ENCODE measurements around the gene SMC5. TPM values are rescaled to one million over a fixed set of nuclear protein-coding genes. Genes with fewer than 3 reads are reported as not detected.

SMC5 gene
- total RNA-seq, 1 donor from 2014 or later = 29.7 TPM

DNA sequence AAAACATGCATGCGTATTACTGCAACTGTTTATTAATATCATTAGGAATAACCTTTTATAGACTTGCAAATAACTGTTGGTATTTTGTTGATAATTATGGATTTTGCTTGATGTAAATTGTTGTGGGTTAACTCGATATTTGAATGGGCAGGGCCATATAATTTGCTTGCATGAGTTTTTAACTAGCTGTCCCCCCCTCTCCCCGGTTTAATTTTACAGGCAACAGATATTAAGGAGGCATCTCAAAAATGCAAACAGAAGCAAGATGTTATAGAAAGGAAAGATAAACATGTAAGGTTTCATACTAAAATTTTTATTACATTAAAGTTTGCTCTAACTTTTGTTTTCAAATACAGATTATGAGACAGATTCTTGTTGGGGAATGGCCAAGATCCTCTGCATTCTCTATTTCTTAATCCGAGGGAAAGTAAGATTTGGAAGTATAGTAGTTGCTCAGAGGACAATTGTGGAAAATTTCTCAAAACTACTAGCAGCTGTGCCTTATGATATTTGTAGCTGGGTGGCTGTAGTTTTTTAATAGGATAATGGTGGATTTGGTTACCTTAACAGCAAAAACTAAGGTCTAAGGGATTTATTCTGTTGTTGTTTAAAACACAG, 27.3 kb downstream of the SMC5 start:
- Histone ChIP-seq H3K9me3 (no peaks in the 10 kb centered on the region), H3K27me3 (no peaks in the 10 kb centered on the region), H3K27ac (no peak overlapping the region), H3K4me1 (peaks cover 29% of the 10 kb centered on the region), H3K4me3 (no peak overlapping the region), H3K36me3 (peaks cover 0 to 19% of the 10 kb centered on the region in 2 donors)
- TF ChIP-seq POLR2AphosphoS5 (IDR thresholded peaks at IDR 0.05; ENCODE audit: insufficient read depth in 1 of 2, low read depth in 1 of 2) = no peak
- TF ChIP-seq POLR2A (IDR thresholded peaks at IDR 0.05) = no peak
- TF ChIP-seq, protein P1, sequence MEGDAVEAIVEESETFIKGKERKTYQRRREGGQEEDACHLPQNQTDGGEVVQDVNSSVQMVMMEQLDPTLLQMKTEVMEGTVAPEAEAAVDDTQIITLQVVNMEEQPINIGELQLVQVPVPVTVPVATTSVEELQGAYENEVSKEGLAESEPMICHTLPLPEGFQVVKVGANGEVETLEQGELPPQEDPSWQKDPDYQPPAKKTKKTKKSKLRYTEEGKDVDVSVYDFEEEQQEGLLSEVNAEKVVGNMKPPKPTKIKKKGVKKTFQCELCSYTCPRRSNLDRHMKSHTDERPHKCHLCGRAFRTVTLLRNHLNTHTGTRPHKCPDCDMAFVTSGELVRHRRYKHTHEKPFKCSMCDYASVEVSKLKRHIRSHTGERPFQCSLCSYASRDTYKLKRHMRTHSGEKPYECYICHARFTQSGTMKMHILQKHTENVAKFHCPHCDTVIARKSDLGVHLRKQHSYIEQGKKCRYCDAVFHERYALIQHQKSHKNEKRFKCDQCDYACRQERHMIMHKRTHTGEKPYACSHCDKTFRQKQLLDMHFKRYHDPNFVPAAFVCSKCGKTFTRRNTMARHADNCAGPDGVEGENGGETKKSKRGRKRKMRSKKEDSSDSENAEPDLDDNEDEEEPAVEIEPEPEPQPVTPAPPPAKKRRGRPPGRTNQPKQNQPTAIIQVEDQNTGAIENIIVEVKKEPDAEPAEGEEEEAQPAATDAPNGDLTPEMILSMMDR (IDR thresholded peaks at IDR 0.05) = no peak
- intact Hi-C loops (cut with DNase I) = no loop called here
- no peak for DNase-seq (ENCODE audit: extremely low spot score in 2 of 2)

GRCh38 chr9:70290626-70291025, 31.8 kb downstream of the SMC5 start:
- Histone ChIP-seq H3K4me3 (no peak overlapping the region), H3K9me3 (peaks cover 15% of the 10 kb centered on the region), H3K27ac (no peak overlapping the region), H3K4me1 (peaks cover 9% of the 10 kb centered on the region), H3K27me3 (no peaks in the 10 kb centered on the region), H3K36me3 (peaks cover 0 to 25% of the 10 kb centered on the region in 2 donors)
- TF ChIP-seq, protein P1 (IDR thresholded peaks at IDR 0.05) = no peak
- TF ChIP-seq POLR2AphosphoS5 (IDR thresholded peaks at IDR 0.05; ENCODE audit: insufficient read depth in 1 of 2, low read depth in 1 of 2) (no peak), POLR2A (IDR thresholded peaks at IDR 0.05) (no peak)
- intact Hi-C loops (cut with DNase I) = no loop called here
- DNase-seq (ENCODE audit: extremely low spot score in 2 of 2) = no peak

GRCh38 chr9:70291446-70291845, 32.7 kb downstream of the SMC5 start:
- intact Hi-C loops (cut with DNase I) = no loop called here
- no peak for TF ChIP-seq POLR2A (IDR thresholded peaks at IDR 0.05)
- no peak for TF ChIP-seq POLR2AphosphoS5 (IDR thresholded peaks at IDR 0.05; ENCODE audit: insufficient read depth in 1 of 2, low read depth in 1 of 2)
- TF ChIP-seq, protein P1 (IDR thresholded peaks at IDR 0.05) = no peak
- Histone ChIP-seq H3K27ac (no peak overlapping the region), H3K36me3 (peaks cover 0 to 23% of the 10 kb centered on the region in 2 donors), H3K4me1 (peaks cover 5% of the 10 kb centered on the region), H3K9me3 (peaks cover 15% of the 10 kb centered on the region), H3K4me3 (no peak overlapping the region), H3K27me3 (no peaks in the 10 kb centered on the region)
- no peak for DNase-seq (ENCODE audit: extremely low spot score in 2 of 2)

- intact Hi-C loops (cut with DNase I) = no loop called here
- no peak for TF ChIP-seq POLR2AphosphoS5 (IDR thresholded peaks at IDR 0.05; ENCODE audit: insufficient read depth in 1 of 2, low read depth in 1 of 2)
- TF ChIP-seq POLR2A (IDR thresholded peaks at IDR 0.05) = no peak
- TF ChIP-seq, protein P1 (IDR thresholded peaks at IDR 0.05) = no peak
- Histone ChIP-seq H3K9me3 (peaks cover 15% of the 10 kb centered on the region), H3K36me3 (peaks cover 0 to 23% of the 10 kb centered on the region in 2 donors), H3K4me1 (peaks cover 5% of the 10 kb centered on the region), H3K27ac (no peak overlapping the region), H3K4me3 (no peak overlapping the region), H3K27me3 (no peaks in the 10 kb centered on the region)
- no peak for DNase-seq (ENCODE audit: extremely low spot score in 2 of 2)
Measured at GRCh38 chr9:70292253-70292652, 33.5 kb downstream of the SMC5 start.

DNA sequence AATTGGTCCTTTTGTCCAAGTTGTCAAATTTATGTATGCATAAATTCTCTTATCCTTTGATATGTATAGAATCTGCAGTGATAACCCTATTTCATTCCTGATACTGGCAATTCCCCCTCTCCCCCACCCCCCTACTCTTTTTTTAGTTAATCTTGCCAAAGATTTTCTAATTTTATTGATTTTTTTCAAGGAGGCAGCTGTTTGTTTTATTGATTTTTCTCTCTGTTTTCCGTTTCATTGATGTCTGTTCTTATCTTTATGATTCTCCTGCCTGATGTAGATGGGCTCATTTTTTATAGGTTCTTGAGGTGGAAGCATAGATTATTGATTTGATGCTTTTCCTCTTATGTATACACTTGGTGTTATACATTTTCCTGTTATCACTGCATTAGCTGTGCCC, 34.4 kb downstream of the SMC5 start:
- intact Hi-C loops (cut with DNase I) = no loop called here
- DNase-seq (ENCODE audit: extremely low spot score in 2 of 2) = no peak
- Histone ChIP-seq H3K9me3 (peaks cover 15% of the 10 kb centered on the region), H3K4me1 (no peaks in the 10 kb centered on the region), H3K36me3 (peaks cover 0 to 23% of the 10 kb centered on the region in 2 donors), H3K27me3 (no peaks in the 10 kb centered on the region), H3K27ac (no peak overlapping the region), H3K4me3 (no peak overlapping the region)
- TF ChIP-seq POLR2AphosphoS5 (IDR thresholded peaks at IDR 0.05; ENCODE audit: insufficient read depth in 1 of 2, low read depth in 1 of 2) (no peak), POLR2A (IDR thresholded peaks at IDR 0.05) (no peak)
- TF ChIP-seq, protein P1 (IDR thresholded peaks at IDR 0.05) = no peak

Measured in vagina (tissue), 2 donors.